HepG2 (cell line): ENCODE data around the gene CCDC87. TPM values are rescaled to one million over a fixed set of nuclear protein-coding genes. Genes with fewer than 3 reads are reported as not detected.

Experiments
- ARID2 ChIP-seq: sonication (generic); formaldehyde crosslinking; IDR thresholded peaks from 2 replicates; pipeline ENCODE4 v1.8.1; 2022; ENCODE audit warnings: mild to moderate bottlenecking, missing genetic modification reagents, borderline replicate concordance
- CBFB ChIP-seq: sonication (generic); formaldehyde crosslinking; IDR thresholded peaks from 2 replicates; pipeline ENCODE4 v1.4.0; 2020; ENCODE audit warnings: missing genetic modification reagents
- ELF1 ChIP-seq: sonication (generic); formaldehyde crosslinking; IDR thresholded peaks from 2 replicates; pipeline ENCODE4 v1.4.0; 2020; ENCODE audit warnings: missing genetic modification reagents
- FIP1L1 ChIP-seq: fragments of 200-400 bp; formaldehyde crosslinking; IDR thresholded peaks from 2 replicates; pipeline ENCODE4 v1.6.1; 2018; ENCODE audit warnings: low read depth, mild to moderate bottlenecking, low read length, moderate library complexity, borderline replicate concordance; ENCODE audit not compliant: insufficient read depth
- FOSL1 ChIP-seq: sonication (generic); formaldehyde crosslinking; IDR thresholded peaks from 2 replicates; pipeline ENCODE4 v1.9.0; 2021; ENCODE audit warnings: missing genetic modification reagents, borderline replicate concordance
- FOXO4 ChIP-seq: sonication (generic); formaldehyde crosslinking; conservative IDR thresholded peaks from 2 replicates; pipeline ENCODE4 v1.8.1; 2023; ENCODE audit warnings: missing genetic modification reagents
- HOXA7 ChIP-seq: sonication (generic); formaldehyde crosslinking; IDR thresholded peaks from 2 replicates; pipeline ENCODE4 v1.8.1; 2022; ENCODE audit warnings: mild to moderate bottlenecking, missing genetic modification reagents, moderate library complexity
- KLF9 ChIP-seq: IDR thresholded peaks from 2 replicates; pipeline ENCODE4 v1.6.1; 2016; ENCODE audit warnings: low read depth
- NR2C2 ChIP-seq: sonication (generic); formaldehyde crosslinking; IDR thresholded peaks from 2 replicates; pipeline ENCODE4 v1.4.0; 2020; ENCODE audit warnings: missing genetic modification reagents, mild to moderate bottlenecking, moderate library complexity, borderline replicate concordance
- RAD21 ChIP-seq: fragments of 450-650 bp; formaldehyde crosslinking; IDR thresholded peaks from 2 replicates; pipeline ENCODE4 v1.5.0; 2020; ENCODE audit warnings: mild to moderate bottlenecking
- RFX3 ChIP-seq: IDR thresholded peaks from 2 replicates; pipeline ENCODE4 v1.6.1; 2016; ENCODE audit warnings: missing biosample characterization, missing genetic modification reagents
- ZNF101 ChIP-seq: sonication (generic); formaldehyde crosslinking; IDR thresholded peaks from 2 replicates; pipeline ENCODE4 v1.4.0; 2020; ENCODE audit warnings: mild to moderate bottlenecking, low read depth, missing genetic modification reagents, borderline replicate concordance
- ZNF337 ChIP-seq: sonication (generic); formaldehyde crosslinking; IDR thresholded peaks from 2 replicates; pipeline ENCODE4 v1.5.1; 2020; ENCODE audit warnings: missing genetic modification reagents, low read depth, mild to moderate bottlenecking, borderline replicate concordance
- ZNF451 ChIP-seq: sonication (generic); formaldehyde crosslinking; IDR thresholded peaks from 2 replicates; pipeline ENCODE4 v1.5.0; 2020; ENCODE audit warnings: mild to moderate bottlenecking, missing genetic modification reagents
- polyA plus RNA-seq, 8 experiments: library from polyadenylated mRNA; depleted of rRNA in 3 of 8; stranded (reverse) in 7 of 8; unstranded in 1 of 8; fragments of >200 nt; fragmentation: Illumina TruSeq in 4 of 8; extraction: Trizol in 4 of 8; gene quantifications; 2 replicates each; pipeline versions ENCODE4 v1.2.1 to v1.2.3, GENCODE V29; 2011 to 2016; ENCODE audit warnings: low read depth in 4 of 8, missing spikeins in 1 of 8, mixed read lengths in 1 of 8; ENCODE audit not compliant: insufficient read depth in 1 of 8
- total RNA-seq, 5 experiments: library from RNA; depleted of rRNA; stranded (reverse); fragments of >200 nt; fragmentation: Illumina TruSeq; extraction: Trizol; gene quantifications; 2 replicates each; pipeline ENCODE4 v1.2.3, GENCODE V29; 2016; ENCODE audit warnings: low read depth in 1 of 5
- TF ChIP-seq, protein P1 (sequence below): sonication (generic); formaldehyde crosslinking; IDR thresholded peaks from 2 replicates; pipeline ENCODE4 v1.4.0; 2020; ENCODE audit warnings: missing genetic modification reagents, borderline replicate concordance
- TF ChIP-seq, protein P2 (sequence below): sonication (generic); formaldehyde crosslinking; IDR thresholded peaks from 2 replicates; pipeline ENCODE4 v1.4.0; 2020; ENCODE audit warnings: mild to moderate bottlenecking, missing genetic modification reagents

The CCDC87 gene
- total and polyA plus RNA-seq, 2 of the 13 experiments (the other 11 are each of a cell fraction or from before 2014, with no cell fraction given), result 0.05 to 0.42 TPM

DNA sequence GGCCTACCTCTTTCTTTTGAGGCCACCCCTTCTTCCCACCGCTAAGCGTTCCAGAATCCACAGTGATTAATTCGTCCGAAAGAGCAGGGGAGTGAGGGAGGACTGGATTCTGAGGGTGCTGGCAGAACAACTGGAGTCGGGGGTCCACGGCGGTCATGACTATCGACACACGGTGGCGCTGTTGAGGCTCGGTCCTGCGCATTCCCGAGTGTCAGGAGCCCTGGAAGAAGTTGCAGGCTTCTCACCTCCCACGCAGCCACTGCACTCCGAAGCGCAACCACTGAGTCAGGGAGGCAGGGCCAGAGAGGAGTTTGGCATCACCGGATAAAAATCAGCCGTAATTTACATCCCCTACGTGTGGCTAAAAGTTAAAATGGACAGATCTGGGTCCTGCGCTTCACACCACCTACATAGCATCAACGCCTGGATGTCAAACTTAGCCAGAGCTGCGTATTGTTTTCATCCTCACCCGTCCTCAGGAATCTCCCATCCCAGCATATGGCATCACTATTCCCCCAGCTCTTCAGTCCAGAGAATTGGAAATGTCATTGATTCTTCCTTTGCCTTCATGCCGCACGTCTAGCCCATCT lies 13.8 kb downstream of the CCDC87 start (continued):
- TF ChIP-seq ZNF451 (CRISPR knock-in tag), result 0 out of 2 replicates have a peak, but pooled peaks have one; percentile 38
- no peak for TF ChIP-seq ZNF101 (CRISPR knock-in tag)
- no peak for TF ChIP-seq ARID2
- no peak for TF ChIP-seq KLF9 (CRISPR knock-in tag)
- no peak for TF ChIP-seq ELF1 (CRISPR knock-in tag)
- TF ChIP-seq HOXA7 (CRISPR knock-in tag), result no peak
- TF ChIP-seq ZNF337 (CRISPR knock-in tag), result no peak
- no peak for TF ChIP-seq FOSL1 (CRISPR knock-in tag)
- TF ChIP-seq, protein P1, sequence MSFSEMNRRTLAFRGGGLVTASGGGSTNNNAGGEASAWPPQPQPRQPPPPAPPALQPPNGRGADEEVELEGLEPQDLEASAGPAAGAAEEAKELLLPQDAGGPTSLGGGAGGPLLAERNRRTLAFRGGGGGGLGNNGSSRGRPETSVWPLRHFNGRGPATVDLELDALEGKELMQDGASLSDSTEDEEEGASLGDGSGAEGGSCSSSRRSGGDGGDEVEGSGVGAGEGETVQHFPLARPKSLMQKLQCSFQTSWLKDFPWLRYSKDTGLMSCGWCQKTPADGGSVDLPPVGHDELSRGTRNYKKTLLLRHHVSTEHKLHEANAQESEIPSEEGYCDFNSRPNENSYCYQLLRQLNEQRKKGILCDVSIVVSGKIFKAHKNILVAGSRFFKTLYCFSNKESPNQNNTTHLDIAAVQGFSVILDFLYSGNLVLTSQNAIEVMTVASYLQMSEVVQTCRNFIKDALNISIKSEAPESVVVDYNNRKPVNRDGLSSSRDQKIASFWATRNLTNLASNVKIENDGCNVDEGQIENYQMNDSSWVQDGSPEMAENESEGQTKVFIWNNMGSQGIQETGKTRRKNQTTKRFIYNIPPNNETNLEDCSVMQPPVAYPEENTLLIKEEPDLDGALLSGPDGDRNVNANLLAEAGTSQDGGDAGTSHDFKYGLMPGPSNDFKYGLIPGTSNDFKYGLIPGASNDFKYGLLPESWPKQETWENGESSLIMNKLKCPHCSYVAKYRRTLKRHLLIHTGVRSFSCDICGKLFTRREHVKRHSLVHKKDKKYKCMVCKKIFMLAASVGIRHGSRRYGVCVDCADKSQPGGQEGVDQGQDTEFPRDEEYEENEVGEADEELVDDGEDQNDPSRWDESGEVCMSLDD (CRISPR knock-in tag), result no peak
- no peak for TF ChIP-seq NR2C2 (CRISPR knock-in tag)
- TF ChIP-seq FOXO4, result no peak
- TF ChIP-seq CBFB, result no peak
- TF ChIP-seq, protein P2, sequence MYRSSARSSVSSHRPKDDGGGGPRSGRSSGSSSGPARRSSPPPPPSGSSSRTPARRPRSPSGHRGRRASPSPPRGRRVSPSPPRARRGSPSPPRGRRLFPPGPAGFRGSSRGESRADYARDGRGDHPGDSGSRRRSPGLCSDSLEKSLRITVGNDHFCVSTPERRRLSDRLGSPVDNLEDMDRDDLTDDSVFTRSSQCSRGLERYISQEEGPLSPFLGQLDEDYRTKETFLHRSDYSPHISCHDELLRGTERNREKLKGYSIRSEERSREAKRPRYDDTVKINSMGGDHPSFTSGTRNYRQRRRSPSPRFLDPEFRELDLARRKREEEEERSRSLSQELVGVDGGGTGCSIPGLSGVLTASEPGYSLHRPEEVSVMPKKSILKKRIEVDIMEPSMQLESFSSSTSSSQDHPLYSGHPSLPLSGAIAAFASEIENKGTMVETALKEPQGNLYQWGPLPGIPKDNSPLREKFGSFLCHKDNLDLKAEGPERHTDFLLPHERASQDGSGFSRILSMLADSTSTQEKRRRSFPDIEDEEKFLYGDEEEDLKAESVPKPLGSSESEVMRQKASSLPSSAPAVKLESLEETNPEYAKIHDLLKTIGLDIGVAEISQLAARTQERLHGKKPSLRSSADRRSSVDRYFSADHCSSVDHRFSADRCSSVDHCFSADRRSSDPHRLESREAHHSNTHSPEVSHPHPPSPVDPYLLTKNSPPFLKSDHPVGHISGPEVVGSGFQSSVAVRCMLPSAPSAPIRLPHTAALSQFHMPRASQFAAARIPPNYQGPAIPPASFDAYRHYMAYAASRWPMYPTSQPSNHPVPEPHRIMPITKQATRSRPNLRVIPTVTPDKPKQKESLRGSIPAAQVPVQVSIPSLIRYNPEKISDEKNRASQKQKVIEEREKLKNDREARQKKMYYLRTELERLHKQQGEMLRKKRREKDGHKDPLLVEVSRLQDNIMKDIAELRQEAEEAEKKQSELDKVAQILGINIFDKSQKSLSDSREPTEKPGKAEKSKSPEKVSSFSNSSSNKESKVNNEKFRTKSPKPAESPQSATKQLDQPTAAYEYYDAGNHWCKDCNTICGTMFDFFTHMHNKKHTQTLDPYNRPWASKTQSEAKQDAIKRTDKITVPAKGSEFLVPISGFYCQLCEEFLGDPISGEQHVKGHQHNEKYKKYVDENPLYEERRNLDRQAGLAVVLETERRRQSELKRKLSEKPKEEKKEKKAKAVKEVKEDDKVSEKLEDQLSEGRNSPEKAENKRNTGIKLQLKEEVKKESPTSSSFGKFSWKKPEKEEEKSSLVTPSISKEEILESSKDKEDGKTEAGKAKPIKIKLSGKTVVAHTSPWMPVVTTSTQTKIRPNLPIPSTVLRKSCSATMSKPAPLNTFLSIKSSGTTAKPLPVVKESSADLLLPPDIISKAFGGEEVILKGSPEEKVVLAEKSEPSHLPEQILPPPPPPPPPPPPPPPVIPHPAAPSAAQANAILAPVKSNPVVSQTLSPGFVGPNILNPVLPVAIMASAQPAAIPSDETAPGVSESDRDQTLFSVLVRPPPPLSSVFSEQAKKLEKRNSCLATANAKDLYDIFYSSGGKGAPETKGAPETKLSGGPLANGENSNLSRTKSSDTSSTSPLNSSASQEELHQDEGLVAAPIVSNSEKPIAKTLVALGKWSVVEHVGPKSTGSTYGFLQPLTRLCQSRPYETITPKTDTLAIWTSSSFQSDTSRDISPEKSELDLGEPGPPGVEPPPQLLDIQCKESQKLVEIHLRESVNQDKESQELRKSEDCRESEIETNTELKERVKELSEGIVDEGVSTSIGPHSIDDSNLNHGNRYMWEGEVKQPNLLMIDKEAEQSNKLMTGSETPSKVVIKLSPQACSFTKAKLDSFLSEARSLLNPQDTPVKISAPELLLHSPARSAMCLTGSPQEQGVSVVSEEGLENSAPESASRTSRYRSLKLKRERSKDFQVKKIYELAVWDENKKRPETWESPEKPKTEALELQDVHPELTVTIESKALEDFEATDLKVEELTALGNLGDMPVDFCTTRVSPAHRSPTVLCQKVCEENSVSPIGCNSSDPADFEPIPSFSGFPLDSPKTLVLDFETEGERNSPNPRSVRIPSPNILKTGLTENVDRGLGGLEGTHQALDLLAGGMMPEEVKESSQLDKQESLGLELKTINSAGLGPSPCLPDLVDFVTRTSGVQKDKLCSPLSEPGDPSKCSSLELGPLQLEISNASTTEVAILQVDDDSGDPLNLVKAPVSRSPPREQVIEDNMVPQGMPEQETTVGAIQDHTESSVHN (CRISPR knock-in tag), result no peak
- TF ChIP-seq RAD21 (CRISPR knock-in tag), result peak; percentile 93
- TF ChIP-seq FIP1L1, result no peak
- no peak for TF ChIP-seq RFX3 (CRISPR knock-in tag)
- TF ChIP-seq, all 625 proteins: peak for 54
